GM21723 (cell line): ENCODE measurements around the gene SHROOM3.

Experiments used
- ATAC-seq: cut with Tn5 transposase; IDR thresholded peaks from one replicate; pipeline ENCODE4 v1.9.1; 2021; ENCODE audit warnings: mild to moderate bottlenecking, moderate library complexity; ENCODE audit not compliant: unreplicated experiment

The SHROOM3 gene

DNA sequence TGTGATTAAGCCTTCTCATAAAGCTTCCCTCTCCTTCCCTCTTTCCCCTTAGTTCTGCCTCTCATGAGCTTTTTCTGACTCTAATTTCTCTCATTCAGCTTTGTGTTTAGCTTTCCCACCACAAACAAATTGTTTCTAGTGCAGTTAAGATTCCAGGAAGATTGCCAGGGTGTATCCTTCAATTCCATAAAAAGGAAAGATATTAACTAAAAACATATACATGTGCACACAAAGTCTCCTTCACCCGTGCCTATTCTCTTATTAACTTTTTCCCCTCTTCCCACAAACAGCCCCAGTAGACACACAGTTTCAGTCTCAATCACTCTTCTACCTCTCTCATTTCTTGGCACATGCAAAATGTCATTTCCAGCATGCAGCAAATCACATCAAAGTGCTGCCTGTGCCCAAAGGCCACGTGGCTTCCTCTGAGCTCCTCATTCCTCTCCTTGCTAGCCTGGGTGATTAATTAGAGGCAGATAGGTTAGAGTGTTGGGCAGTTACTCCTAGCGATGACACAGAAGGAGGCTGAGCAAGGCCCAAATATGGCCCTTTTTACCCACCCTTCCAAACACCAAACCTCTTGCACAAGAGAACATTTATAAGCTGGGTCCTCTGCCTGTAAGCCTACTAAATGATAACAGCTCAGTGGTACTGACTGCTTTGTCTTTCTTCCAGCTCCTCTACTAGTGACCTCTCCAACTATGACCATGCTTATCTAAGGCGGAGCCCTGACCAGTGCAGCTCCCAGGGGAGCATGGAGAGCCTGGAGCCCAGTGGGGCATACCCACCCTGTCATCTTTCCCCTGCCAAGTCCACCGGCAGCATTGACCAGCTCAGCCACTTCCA lies 303.3 kb downstream of the SHROOM3 start:
- ATAC-seq: peak; percentile 54

GRCh38 chr4:76740192-76740591 lies 305.2 kb downstream of the SHROOM3 start:
- ATAC-seq: no peak

DNA sequence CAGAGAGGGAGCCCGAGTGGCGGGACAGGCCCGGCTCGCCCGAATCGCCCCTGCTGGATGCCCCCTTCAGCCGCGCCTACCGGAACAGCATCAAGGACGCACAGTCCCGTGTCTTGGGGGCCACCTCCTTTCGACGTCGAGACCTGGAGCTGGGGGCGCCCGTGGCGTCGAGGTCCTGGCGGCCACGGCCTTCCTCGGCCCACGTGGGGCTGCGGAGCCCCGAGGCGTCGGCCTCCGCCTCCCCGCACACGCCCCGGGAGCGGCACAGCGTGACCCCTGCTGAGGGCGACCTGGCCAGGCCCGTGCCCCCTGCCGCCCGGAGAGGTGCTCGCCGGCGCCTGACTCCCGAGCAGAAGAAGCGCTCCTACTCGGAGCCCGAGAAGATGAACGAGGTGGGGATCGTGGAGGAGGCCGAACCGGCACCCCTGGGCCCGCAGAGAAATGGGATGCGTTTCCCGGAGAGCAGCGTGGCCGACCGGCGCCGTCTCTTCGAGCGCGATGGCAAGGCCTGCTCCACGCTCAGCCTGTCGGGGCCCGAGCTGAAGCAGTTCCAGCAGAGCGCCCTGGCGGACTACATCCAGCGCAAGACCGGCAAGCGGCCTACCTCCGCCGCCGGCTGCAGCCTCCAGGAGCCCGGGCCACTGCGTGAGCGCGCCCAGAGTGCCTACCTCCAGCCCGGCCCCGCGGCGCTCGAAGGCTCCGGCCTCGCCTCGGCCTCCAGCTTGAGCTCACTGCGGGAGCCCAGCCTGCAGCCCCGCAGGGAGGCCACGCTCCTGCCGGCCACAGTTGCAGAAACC lies 306.0 kb downstream of the SHROOM3 start:
- ATAC-seq: no peak

- no peak for ATAC-seq
Measured at GRCh38 chr4:76741663-76742020, 306.6 kb downstream of the SHROOM3 start.

GRCh38 chr4:76744241-76744921 lies 309.4 kb downstream of the SHROOM3 start:
- ATAC-seq: no peak

GRCh38 chr4:76745240-76745639 lies 310.2 kb downstream of the SHROOM3 start:
- no peak for ATAC-seq

DNA sequence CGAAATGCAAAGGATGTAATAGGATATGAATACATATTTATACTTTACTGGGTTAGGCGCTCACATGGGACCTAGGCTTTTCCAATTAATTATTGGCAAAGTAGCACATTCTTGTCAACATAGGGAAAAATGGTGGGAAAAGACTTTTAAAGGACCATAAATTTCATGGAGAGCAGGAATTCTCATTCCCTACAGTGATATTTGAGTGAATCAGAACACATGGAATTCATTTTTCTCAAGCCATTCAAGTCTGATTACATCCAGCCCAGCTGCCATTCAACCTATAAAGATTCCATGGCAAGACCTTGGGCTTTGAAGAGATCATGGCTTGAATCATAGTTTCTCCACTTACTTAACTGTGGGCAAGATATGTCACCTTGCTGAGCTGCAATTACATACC lies 312.5 kb downstream of the SHROOM3 start:
- ATAC-seq: no peak

DNA sequence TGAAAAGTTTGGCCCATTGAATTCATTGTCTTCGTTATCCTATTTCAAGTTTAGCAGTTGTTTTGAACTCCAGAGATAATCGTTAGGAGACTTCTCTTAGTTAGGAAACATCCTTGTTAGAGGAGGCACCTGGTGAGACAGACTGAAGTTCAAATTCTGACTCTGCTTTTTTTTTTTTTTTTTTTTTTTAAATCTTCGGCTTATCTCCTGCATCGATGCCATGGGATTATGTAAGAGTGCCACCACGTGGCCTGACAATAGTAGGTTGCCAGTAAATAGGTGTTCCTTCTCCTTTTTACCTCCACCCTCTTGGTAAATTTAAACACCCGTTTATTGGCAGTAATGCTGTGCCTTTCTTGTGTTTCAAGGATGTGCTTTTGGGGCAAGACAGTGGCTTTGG lies 313.6 kb downstream of the SHROOM3 start:
- no peak for ATAC-seq

GRCh38 chr4:76749355-76749754 lies 314.3 kb downstream of the SHROOM3 start:
- no peak for ATAC-seq

GRCh38 chr4:76750716-76751115 lies 315.7 kb downstream of the SHROOM3 start:
- ATAC-seq: no peak

GRCh38 chr4:76751612-76752343 lies 316.7 kb downstream of the SHROOM3 start:
- no peak for ATAC-seq

GRCh38 chr4:76752861-76753501 lies 318.0 kb downstream of the SHROOM3 start:
- no peak for ATAC-seq

DNA sequence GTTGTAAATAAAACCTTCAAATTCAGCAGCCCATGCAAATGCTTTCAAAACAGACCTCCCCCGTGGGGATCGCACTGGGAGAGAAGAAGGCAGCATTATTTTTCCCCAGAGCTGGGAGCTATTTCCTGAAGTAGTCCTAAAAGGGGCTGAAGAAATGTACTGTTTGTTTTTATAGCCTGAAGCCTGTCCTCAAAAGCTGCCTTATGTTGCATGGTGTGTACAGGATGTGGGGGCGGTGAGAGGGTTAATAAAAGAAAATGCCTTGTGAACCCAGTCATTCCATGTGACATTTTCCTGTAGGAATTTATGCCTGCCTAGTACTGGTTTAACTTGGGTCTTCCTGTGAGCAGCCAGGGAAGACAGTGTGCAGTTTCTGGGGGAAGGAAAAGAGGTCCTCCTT lies 318.8 kb downstream of the SHROOM3 start:
- ATAC-seq: no peak

- no peak for ATAC-seq
Measured at GRCh38 chr4:76754439-76754838, 319.4 kb downstream of the SHROOM3 start.

DNA sequence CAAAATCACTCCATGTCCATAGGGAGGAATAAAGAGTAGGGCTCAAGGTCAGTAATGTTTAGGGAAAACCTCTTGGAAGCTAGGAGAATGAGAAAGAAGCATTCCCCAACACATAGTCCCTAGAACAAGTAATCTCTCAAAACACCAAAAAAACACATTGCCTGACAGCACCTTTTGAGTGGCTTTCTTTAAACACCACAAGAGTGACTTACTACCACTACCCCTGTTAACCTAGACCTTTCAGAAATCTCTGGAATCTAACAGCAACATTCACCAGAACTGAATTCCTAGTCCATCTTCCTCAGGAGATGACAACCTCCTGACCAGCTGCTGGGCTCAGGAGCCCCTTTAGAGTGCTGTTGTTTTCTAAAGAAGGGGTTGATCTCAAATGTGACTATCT lies 320.7 kb downstream of the SHROOM3 start:
- no peak for ATAC-seq

DNA sequence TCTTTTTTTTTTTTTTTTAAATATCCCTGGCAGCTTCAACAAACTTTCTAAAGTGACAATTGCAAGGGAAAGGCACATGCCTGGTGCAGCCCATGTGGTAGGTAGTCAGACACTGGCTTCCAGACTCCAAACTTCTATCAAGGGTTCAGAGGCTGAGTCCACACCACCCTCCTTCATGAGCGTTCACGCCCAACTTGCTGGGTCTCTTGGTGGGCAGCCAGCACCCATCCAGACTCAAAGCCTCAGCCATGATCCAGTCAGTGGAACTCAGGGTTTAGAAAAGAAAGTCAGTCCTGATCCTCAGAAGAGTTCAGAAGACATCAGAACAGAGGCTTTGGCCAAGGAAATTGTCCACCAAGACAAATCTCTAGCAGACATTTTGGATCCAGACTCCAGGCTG lies 321.4 kb downstream of the SHROOM3 start:
- ATAC-seq: no peak

- no peak for ATAC-seq
Measured at GRCh38 chr4:76757418-76757939, 322.4 kb downstream of the SHROOM3 start.

DNA sequence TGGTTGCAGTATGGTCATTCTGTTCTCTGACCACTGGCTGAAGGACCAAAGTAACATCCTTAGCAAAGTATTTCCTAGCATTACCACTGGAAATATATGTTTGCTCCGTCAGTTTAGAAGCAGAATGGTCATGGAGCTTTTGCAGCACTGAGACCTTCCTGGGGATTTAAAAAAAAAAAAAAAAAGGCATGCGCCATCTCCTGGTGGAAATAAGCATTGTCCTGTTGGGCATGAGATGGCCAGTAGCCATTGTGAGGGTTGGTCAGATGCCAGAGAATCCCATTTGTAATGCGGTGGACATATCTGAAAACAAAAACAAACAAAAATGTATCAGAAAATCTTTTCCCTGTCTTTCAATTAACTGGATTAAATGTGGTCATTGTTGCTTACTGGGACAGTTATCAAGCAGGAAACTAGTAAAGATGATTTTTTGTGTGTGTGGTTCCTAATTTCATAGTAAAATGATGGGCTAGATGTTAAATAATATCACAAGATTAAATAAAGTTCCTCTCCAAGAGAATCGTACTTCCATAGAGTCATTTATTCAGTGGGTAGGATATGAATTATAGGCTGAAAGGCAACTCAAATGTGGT lies 323.4 kb downstream of the SHROOM3 start:
- peak; percentile 61 for ATAC-seq

GRCh38 chr4:76758996-76759395 lies 324.0 kb downstream of the SHROOM3 start:
- peak; percentile 47 for ATAC-seq

GRCh38 chr4:76760193-76760592 lies 325.2 kb downstream of the SHROOM3 start:
- no peak for ATAC-seq
